ENCODE results near the gene SENP5.
A peak's percentile ranks its signal among the peaks of the same experiment; 100 is the strongest.

DNA sequence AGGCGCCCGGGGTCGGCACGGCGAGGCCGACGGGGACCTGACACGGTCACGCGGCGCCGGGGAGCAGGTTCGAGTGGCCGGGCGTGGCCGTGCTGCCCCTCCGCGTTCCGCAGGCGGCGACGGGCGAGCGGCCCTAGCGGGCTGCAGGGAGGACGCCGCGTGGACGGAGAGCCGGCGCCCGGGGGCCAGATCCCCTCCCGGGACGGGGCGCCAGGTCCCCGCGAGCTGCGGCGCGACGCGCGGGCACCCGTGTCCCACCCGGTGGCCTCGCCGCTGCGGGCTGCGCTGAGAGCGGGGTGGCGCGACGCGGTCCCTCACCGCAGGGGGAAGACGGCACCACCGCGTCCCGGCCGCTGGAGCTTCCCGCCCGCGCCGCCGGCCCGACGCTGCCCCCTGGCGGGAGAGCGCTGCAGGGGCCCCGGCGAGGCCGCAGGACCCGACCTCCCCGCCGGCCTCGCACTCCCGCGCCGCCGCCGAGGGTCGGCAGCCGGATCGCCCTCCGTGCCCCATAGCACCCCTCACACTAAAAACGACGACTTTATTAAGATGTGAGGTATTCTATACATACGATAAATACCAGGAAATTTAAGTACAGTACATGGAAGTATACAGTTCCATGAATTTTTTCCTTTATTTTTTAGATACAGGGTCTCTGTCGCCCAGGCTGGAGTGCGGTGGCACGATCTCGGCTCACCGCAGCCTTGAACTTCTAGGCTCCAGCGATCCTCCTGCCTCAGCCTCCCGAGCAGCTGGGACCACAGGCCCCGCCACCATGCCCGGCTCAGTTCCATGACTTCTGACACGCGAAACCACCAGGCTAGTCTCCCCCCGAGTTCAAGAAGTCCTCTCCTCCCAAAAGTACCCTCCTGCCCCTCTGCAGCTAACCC lies 102.2 kb downstream of the SENP5 start:
- TF ChIP-seq YY1 (IDR thresholded peaks at IDR 0.05; ENCODE audit: insufficient read depth, insufficient read length) (no peak), ZNF274 (IDR thresholded peaks at IDR 0.05; ENCODE audit: low read depth, low read length) (no peak), SUZ12 (IDR thresholded peaks at IDR 0.05; ENCODE audit: extremely low read depth, insufficient read depth, insufficient read length) (peak; percentile 46)
